NOMO-1 (cell line): Measurements from ENCODE around the gene PVALB.

ENCODE experiments used
- DNase-seq, 2 experiments: peaks; one replicate each; lab custom pipeline; 2025; ENCODE audit not compliant: unreplicated experiment in 2 of 2; lab: John Stamatoyannopoulos, UW

The PVALB gene

GRCh38 chr22:36850056-36850455, 33.2 kb upstream of the PVALB start:
- DNase-seq: no peak

GRCh38 chr22:36846949-36847348, 30.1 kb upstream of the PVALB start:
- no peak for DNase-seq

- no peak for DNase-seq
These were observed 29.4 kb upstream of the PVALB start for GRCh38 chr22:36846271-36846670.

GRCh38 chr22:36840106-36840505, 23.3 kb upstream of the PVALB start:
- DNase-seq: no peak

GRCh38 chr22:36839356-36840073, 22.7 kb upstream of the PVALB start:
- no peak for DNase-seq

- no peak for DNase-seq
These were observed 21.5 kb upstream of the PVALB start for GRCh38 chr22:36838119-36839030.

- no peak for DNase-seq
These were observed 19.1 kb upstream of the PVALB start for GRCh38 chr22:36835903-36836302.

- peak; percentile 68 to 92 for DNase-seq
These were observed 16.2 kb upstream of the PVALB start for GRCh38 chr22:36833073-36833472.

- no peak for DNase-seq
These were observed 14.9 kb upstream of the PVALB start for GRCh38 chr22:36831717-36832116.

- no peak for DNase-seq
These were observed 14.4 kb upstream of the PVALB start for GRCh38 chr22:36831206-36831605.

- no peak for DNase-seq
These were observed 13.8 kb upstream of the PVALB start for GRCh38 chr22:36830601-36831000.

GRCh38 chr22:36829370-36830002, 12.7 kb upstream of the PVALB start:
- no peak for DNase-seq

GRCh38 chr22:36828815-36829214, 12.0 kb upstream of the PVALB start:
- DNase-seq: no peak

GRCh38 chr22:36826262-36826661, 9.4 kb upstream of the PVALB start:
- no peak for DNase-seq

GRCh38 chr22:36824655-36825054, 7.8 kb upstream of the PVALB start:
- no peak for DNase-seq

GRCh38 chr22:36823186-36823839, 6.5 kb upstream of the PVALB start:
- no peak for DNase-seq

GRCh38 chr22:36822581-36822980, 5.7 kb upstream of the PVALB start:
- DNase-seq: no peak

GRCh38 chr22:36819112-36819511, 2.3 kb upstream of the PVALB start:
- no peak for DNase-seq

- no peak for DNase-seq
These were observed 1.3 kb upstream of the PVALB start for GRCh38 chr22:36818010-36818642.

GRCh38 chr22:36817525-36817848, 652 bp upstream of the PVALB start:
- no peak for DNase-seq

- no peak for DNase-seq
These were observed 548 bp downstream of the PVALB start for GRCh38 chr22:36816339-36816635.
